Motor neuron (in vitro differentiated cells): Measurements from ENCODE around the gene PCDHGA4. TPM values are rescaled to one million over a fixed set of nuclear protein-coding genes. Genes with fewer than 3 reads are reported as not detected.
"Not testable (repeated sequence)": the region's sequence is repeated elsewhere in the genome, so short reads cannot be mapped to it uniquely, and the experiment has no call there.

Source experiments
- ATAC-seq, 8 experiments: fragments of 200-7000 bp; cut with Tn5 transposase; replicated peaks in 6 of 8; 2 replicates each; pipeline ENCODE4 v1.8.0; 2021; ENCODE audit warnings: mild to moderate bottlenecking in 8 of 8, moderate library complexity in 8 of 8
- H3K27ac ChIP-seq, 2 donors: fragments of 250-450 bp; sonication (Bioruptor Pico); 2 replicates each; pipeline ENCODE4 v1.9.0; 2021; ENCODE audit warnings: antibody characterized with exemption in 2 of 2, mild to moderate bottlenecking in 2 of 2, moderate library complexity in 1 of 2
- H3K4me1 ChIP-seq, 2 donors: fragments of 250-450 bp; sonication (Bioruptor Pico); replicated peaks in 1 of 2; 2 replicates each; pipeline ENCODE4 v1.6.1; 2021; ENCODE audit warnings: antibody characterized with exemption in 2 of 2, mild to moderate bottlenecking in 2 of 2, moderate library complexity in 1 of 2
- H3K4me3 ChIP-seq, 5 donors: fragments of 250-450 bp; sonication (Bioruptor Pico); 2 replicates each; pipeline ENCODE4 v1.9.0; 2021; ENCODE audit warnings: antibody characterized with exemption in 5 of 5, mild to moderate bottlenecking in 5 of 5, moderate library complexity in 4 of 5
- WGBS, 10 experiments: fragments of 450-650 bp; shearing (Covaris generic); methylation state at CpG; one replicate each; pipeline ENCODE4 v1.0.0; 2022; 5-methylcytosine and 5-hydroxymethylcytosine counted together
- in situ Hi-C, 9 experiments: fragments of 400-800 bp; cut with MboI; loops; one replicate each; pipeline ENCODE4 v1.15.0; 2021; ENCODE audit warnings: low sequenced_read_pairs in 9 of 9, low pct_unique_long_range_greater_than_20kb in 2 of 9; ENCODE audit not compliant: unreplicated experiment in 9 of 9
- total RNA-seq, 8 experiments: library from RNA; unstranded; fragments of 300-600 nt; gene quantifications; 2 replicates each; pipeline versions ENCODE4 v1.2.3 to v1.2.4, GENCODE V29; 2022

Gene PCDHGA4
- total RNA-seq, 8 experiments from 2014 or later = 0.22 to 3.2 (median 1.4) TPM

DNA sequence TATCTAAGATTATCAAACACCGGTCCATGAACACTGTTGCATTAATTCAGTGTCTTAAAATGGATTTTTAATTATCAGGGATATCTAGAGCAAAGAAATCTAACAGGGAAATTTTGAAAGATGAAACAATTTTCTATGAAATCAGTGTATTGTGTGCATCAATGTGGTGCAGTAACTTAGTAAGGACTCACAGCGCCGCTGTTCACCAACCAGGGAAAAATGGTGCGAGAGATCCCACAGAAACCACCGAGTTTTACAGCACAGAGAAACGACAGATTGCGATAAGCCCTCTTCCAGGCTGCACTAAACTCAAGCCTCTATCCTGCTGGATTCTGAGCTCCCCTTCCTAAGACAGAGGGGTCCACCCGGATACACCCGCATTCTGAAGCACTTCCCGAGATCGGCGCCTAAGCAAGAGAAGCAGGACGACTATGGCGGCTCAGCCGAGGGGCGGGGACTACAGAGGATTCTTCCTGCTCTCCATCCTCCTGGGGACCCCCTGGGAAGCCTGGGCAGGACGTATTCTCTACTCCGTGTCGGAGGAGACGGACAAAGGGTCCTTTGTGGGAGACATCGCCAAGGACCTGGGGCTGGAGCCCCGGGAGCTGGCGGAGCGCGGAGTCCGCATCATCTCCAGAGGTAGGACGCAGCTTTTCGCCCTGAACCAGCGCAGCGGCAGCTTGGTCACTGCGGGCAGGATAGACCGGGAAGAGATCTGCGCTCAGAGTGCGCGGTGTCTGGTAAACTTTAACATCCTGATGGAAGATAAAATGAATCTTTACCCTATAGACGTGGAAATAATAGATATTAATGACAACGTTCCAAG, 27.9 kb downstream of the PCDHGA4 start, which contains the start of gene PCDHGA7:
Gene PCDHGA7 (plus strand): TSS at position 274 of the 826 bp plus-strand sequence. CDS start 158 bp downstream, at position 432.
- peak in 2 of 8 experiments; percentile 47 to 64 for ATAC-seq
- no peak within 1 kb of the TSS for H3K4me3 ChIP-seq
- no peaks in the 10 kb centered on the region for H3K4me1 ChIP-seq
- H3K27ac ChIP-seq = no peak within 1 kb of the TSS
- in situ Hi-C loops = no loop called here
- 24 to 94% (median 72%) methylated on average over 1 to 17 of the region's 37 CpGs for WGBS, 10 experiments

DNA sequence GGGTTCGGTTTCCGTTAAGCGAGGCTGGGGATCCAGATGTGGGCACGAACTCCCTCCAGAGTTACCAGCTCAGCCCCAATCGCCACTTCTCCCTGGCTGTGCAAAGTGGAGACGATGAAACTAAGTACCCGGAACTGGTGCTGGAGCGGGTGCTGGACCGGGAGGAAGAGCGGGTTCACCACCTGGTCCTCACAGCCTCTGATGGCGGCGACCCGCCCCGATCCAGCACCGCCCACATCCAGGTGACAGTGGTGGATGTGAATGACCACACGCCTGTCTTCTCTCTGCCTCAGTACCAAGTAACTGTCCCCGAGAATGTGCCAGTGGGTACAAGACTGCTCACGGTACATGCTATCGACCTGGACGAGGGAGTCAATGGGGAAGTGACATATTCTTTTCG, 28.5 kb downstream of the PCDHGA4 start:
- no peak for ATAC-seq
- Histone ChIP-seq H3K27ac (no peak overlapping the region), H3K4me3 (no peak overlapping the region), H3K4me1 (no peaks in the 10 kb centered on the region)
- WGBS, 10 experiments = 34 to 95% (median 80%) methylated on average over 1 to 16 of the region's 21 CpGs; no CpG with 5 or more reads in 3 of the 10 experiments
- in situ Hi-C loops = no loop called here

DNA sequence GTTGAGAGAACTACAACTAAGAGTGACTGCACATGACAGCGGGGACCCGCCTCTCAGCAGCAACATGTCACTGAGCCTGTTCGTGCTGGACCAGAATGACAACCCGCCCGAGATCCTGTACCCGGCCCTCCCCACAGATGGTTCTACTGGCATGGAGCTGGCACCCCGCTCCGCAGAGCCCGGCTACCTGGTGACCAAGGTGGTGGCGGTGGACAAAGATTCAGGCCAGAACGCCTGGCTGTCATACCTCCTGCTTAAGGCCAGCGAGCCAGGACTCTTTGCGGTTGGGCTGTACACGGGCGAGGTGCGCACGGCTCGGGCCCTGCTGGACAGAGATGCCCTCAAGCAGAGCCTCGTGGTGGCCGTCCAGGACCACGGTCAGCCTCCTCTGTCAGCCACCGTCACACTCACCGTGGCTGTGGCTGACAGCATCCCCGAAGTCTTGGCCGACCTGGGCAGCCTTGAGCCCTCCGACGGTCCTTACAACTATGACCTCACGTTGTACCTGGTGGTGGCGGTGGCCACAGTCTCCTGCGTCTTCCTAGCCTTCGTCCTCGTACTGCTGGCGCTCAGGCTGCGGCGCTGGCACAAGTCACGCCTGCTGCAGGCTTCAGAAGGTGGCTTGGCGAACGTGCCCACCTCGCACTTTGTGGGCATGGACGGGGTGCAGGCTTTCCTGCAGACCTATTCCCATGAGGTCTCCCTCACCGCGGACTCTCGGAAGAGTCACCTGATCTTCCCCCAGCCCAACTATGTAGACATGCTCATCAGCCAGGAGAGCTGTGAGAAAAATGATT, 29.8 kb downstream of the PCDHGA4 start:
- 5 to 97% (median 86%) methylated on average over 3 to 23 of the region's 43 CpGs; no CpG with 5 or more reads in 4 of the 10 experiments for WGBS, 10 experiments
- in situ Hi-C loops = no loop called here
- no peak overlapping the region for H3K4me3 ChIP-seq
- ATAC-seq = no peak
- no peaks in the 10 kb centered on the region for H3K4me1 ChIP-seq
- H3K27ac ChIP-seq = no peak overlapping the region

DNA sequence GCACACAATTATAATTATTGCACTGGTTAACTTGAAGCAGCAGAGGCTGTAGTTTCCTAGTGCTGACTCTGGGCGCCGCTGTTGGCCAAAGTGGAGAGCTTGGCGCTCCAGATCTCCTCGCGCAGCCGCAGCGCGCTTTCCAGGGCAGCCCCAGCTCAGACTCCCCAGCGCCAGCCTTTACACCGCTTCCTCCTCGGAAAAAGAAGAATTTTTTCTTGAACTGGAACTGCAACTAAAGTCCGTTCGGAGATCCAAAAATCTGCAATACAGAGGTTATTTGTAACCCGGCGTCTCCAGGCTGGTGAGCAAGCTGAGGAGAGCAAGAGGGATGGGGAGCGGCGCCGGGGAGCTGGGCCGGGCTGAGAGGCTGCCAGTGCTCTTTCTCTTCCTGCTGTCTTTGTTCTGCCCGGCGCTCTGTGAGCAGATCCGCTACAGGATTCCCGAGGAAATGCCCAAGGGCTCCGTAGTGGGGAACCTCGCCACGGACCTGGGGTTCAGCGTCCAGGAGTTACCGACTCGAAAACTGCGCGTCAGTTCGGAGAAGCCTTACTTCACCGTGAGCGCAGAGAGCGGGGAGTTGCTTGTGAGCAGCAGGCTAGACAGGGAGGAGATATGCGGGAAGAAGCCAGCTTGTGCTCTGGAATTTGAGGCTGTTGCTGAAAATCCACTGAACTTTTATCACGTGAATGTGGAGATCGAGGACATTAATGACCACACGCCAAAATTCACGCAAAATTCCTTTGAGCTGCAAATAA, 32.9 kb downstream of the PCDHGA4 start, which contains the start of gene PCDHGB4:
Gene PCDHGB4 (plus strand): TSS at position 142 of the 755 bp plus-strand sequence. CDS start 187 bp downstream, at position 329.
- H3K4me1 ChIP-seq, H3K27ac ChIP-seq, in situ Hi-C loops: not testable (repeated sequence)
- peak within 1 kb of the TSS in 1 of 5 donors; percentile 46 for H3K4me3 ChIP-seq
- 0 to 82% (median 48%) methylated on average over 2 to 12 of the region's 40 CpGs; no CpG with 5 or more reads in 4 of the 10 experiments for WGBS, 10 experiments
- ATAC-seq = peak in 5 of 8 experiments; percentile 60 to 99 (median 74)

DNA sequence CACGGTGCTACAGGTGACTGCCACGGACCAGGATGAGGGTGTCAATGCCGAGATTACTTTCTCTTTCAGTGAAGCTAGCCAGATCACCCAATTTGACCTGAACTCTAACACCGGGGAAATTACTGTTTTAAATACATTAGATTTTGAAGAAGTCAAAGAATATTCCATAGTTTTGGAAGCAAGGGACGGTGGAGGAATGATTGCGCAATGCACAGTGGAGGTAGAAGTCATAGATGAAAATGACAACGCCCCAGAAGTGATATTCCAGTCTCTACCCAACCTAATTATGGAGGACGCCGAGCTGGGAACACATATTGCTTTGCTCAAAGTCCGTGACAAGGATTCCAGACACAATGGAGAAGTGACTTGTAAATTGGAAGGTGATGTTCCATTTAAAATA, 33.8 kb downstream of the PCDHGA4 start:
- H3K27ac ChIP-seq = no peak overlapping the region
- H3K4me3 ChIP-seq = peak overlapping the region in 1 of 5 donors; percentile 24
- ATAC-seq = no peak
- in situ Hi-C loops = no loop called here
- 27 to 100% (median 84%) methylated on average over 3 to 9 of the region's 10 CpGs for WGBS, 10 experiments
- H3K4me1 ChIP-seq = no peaks in the 10 kb centered on the region

DNA sequence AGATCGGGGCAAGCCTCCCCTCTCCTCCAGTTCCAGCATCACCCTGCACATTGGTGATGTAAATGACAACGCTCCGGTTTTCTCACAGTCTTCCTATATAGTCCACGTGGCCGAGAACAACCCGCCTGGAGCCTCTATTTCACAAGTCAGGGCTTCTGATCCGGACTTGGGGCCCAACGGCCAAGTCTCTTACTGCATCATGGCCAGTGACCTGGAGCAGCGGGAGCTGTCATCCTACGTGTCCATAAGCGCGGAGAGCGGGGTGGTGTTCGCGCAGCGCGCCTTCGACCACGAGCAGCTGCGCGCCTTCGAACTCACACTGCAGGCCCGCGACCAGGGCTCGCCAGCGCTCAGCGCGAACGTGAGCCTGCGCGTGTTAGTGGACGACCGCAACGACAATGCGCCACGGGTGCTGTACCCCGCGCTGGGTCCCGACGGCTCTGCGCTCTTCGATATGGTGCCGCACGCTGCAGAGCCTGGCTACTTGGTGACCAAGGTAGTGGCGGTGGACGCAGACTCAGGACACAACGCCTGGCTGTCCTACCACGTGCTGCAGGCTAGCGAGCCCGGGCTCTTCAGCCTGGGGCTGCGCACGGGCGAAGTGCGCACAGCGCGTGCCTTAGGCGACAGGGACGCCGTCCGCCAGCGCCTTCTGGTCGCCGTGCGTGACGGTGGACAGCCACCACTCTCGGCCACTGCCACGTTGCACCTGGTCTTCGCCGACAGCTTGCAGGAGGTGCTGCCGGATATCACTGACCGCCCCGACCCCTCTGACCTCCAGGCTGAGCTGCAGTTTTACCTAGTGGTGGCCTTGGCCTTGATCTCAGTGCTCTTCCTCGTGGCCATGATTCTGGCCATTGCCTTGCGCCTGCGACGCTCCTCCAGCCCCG, 34.6 kb downstream of the PCDHGA4 start:
- Histone ChIP-seq H3K27ac (no peak overlapping the region), H3K4me3 (no peak overlapping the region), H3K4me1 (no peaks in the 10 kb centered on the region)
- no peak for ATAC-seq
- in situ Hi-C loops = no loop called here
- 18 to 100% (median 92%) methylated on average over 2 to 53 of the region's 77 CpGs; no CpG with 5 or more reads in 4 of the 10 experiments for WGBS, 10 experiments

DNA sequence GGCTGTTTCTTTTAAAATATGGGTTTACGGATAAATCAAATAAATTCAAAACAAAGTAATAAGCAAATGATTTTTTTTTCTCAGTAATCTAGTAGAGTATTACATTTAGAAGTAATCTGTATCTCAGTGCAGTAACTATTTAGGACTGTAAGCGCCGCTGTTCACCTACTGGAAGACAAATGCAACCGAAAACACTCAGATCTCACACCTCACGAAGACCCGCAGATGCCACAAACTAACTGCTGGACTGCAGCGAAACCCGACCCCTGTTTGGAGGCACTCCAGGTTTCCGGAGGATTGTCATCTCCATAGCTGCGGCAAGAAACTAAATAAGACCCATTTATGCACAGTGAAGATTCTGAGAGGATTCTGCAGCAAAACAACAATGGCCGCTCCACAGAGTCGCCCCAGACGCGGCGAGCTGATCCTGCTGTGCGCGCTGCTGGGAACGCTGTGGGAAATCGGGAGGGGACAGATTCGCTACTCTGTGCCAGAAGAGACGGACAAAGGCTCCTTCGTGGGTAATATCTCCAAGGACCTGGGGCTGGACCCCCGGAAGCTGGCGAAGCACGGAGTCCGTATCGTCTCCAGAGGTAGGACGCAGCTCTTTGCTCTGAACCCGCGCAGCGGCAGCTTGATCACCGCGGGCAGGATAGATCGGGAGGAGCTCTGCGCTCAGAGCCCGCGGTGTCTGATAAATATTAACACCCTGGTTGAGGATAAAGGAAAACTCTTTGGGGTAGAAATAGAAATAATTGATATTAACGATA, 37.8 kb downstream of the PCDHGA4 start, which contains the start of gene PCDHGA8:
Gene PCDHGA8 (plus strand): TSS at position 205 of the 770 bp plus-strand sequence. CDS start 181 bp downstream, at position 386.
- in situ Hi-C loops = no loop called here
- H3K4me3 ChIP-seq = no peak within 1 kb of the TSS
- no peak within 1 kb of the TSS for H3K27ac ChIP-seq
- WGBS, 10 experiments = 15 to 96% (median 83%) methylated on average over 1 to 38 of the region's 38 CpGs
- H3K4me1 ChIP-seq = no peaks in the 10 kb centered on the region
- no peak for ATAC-seq

DNA sequence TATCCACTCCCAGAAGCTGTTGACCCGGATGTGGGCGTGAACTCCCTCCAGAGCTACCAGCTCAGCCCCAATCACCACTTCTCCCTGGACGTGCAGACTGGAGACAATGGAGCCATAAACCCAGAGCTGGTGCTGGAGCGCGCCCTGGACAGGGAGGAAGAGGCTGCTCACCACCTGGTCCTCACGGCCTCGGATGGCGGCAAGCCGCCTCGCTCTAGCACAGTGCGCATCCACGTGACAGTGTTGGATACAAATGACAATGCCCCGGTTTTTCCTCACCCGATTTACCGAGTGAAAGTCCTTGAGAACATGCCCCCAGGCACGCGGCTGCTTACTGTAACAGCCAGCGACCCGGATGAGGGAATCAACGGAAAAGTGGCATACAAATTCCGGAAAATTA, 38.4 kb downstream of the PCDHGA4 start:
- no peak overlapping the region for H3K27ac ChIP-seq
- ATAC-seq = no peak
- no peak overlapping the region for H3K4me3 ChIP-seq
- WGBS, 10 experiments = 0 to 97% (median 90%) methylated on average over 2 to 18 of the region's 21 CpGs
- in situ Hi-C loops = no loop called here
- no peaks in the 10 kb centered on the region for H3K4me1 ChIP-seq

DNA sequence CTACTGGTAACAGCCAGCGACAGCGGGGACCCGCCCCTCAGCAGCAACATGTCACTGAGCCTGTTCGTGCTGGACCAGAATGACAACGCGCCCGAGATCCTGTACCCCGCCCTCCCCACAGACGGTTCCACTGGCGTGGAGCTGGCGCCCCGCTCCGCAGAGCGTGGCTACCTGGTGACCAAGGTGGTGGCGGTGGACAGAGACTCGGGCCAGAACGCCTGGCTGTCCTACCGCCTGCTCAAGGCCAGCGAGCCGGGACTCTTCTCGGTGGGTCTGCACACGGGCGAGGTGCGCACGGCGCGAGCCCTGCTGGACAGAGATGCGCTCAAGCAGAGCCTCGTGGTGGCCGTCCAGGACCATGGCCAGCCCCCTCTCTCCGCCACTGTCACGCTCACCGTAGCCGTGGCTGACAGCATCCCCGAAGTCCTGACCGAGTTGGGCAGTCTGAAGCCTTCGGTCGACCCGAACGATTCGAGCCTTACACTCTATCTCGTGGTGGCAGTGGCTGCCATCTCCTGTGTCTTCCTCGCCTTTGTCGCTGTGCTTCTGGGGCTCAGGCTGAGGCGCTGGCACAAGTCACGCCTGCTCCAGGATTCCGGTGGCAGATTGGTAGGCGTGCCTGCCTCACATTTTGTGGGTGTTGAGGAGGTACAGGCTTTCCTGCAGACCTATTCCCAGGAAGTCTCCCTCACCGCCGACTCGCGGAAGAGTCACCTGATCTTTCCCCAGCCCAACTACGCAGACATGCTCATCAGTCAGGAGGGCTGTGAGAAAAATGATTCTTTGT, 39.8 kb downstream of the PCDHGA4 start:
- H3K27ac ChIP-seq, ATAC-seq, in situ Hi-C loops, H3K4me3 ChIP-seq, H3K4me1 ChIP-seq: not testable (repeated sequence)
- 60 to 100% (median 88%) methylated on average over 1 to 12 of the region's 53 CpGs; no CpG with 5 or more reads in 4 of the 10 experiments for WGBS, 10 experiments

DNA sequence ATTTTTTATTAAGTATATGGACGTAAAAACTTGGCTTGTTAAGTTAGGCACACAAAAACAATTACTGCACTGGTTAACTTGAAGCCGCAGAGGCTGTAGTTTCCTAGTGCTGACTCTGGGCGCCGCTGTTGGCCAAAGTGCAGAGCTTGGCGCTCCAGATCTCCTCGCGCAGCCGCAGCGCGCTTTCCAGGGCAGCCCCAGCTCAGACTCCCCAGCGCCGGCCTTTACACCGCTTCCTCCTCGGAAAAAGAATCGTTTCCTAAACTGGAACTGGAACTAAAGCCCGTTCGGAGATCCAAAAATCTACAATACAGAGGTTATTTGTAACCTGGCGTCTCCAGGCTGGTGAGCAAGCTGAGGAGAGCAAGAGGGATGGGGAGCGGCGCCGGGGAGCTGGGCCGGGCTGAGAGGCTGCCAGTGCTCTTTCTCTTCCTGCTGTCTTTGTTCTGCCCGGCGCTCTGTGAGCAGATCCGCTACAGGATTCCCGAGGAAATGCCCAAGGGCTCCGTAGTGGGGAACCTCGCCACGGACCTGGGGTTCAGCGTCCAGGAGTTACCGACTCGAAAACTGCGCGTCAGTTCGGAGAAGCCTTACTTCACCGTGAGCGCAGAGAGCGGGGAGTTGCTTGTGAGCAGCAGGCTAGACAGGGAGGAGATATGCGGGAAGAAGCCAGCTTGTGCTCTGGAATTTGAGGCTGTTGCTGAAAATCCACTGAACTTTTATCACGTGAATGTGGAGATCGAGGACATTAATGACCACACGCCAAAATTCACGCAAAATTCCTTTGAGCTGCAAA, 43.1 kb downstream of the PCDHGA4 start, which contains the start of gene PCDHGB5:
Gene PCDHGB5 (plus strand): TSS at position 192 of the 796 bp plus-strand sequence. CDS start 181 bp downstream, at position 373.
- in situ Hi-C loops, H3K4me1 ChIP-seq, H3K4me3 ChIP-seq, H3K27ac ChIP-seq: not testable (repeated sequence)
- 0 to 88% (median 40%) methylated on average over 1 to 9 of the region's 43 CpGs; no CpG with 5 or more reads in 3 of the 10 experiments for WGBS, 10 experiments
- ATAC-seq = peak in 4 of 8 experiments; percentile 30 to 95 (median 62)
